ENCODE measurements around the gene TMSB4X.
"Not testable (repeated sequence)": the region's sequence is repeated elsewhere in the genome, so short reads cannot be mapped to it uniquely, and the experiment has no call there.

TMSB4X gene

GRCh38 chrX:12955882-12956703, 18.8 kb upstream of the TMSB4X start:
- peak; percentile 71 for DNase-seq (ENCODE audit: low spot score)

- peak; percentile 89 for DNase-seq (ENCODE audit: low spot score)
Observed at GRCh38 chrX:12956704-12957534, 18.0 kb upstream of the TMSB4X start.

DNA sequence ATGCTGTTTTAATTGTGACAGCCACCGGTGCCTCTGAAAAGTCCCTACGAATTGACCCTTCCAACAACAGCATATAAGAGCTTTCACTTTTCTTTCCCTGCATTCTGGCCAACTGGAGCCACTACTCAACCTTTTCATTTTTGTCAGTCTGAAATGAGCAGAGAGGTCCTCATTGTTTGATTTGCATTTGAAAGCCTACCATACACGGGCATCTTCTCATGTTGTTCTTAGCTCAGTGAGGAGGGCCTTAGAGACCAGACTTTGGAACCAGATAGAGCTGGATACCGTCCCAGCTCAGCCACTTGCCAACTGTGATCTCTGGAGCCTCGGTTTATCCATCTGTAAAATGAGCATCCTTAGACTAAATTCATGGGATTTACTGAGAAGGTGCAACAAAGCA, 16.9 kb upstream of the TMSB4X start:
- DNase-seq (ENCODE audit: low spot score) = no peak

DNA sequence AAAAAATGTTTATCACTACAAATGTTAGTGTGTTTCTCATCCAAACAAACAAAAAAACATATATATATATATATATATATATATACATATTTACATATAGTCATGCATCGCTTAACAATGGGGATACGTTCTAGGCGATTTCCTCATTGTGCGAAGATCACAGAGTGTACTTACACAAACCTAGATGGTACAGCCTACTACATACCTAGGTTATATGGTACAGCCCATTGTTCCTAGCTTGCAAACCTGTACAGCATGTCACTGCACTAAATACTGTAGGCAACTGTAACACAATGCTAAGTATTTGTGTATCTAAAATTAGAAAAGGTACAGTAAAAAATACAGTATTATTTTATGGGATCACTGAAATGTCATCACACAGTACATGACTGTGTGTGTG, 16.4 kb upstream of the TMSB4X start:
- no peak for DNase-seq (ENCODE audit: low spot score)

DNA sequence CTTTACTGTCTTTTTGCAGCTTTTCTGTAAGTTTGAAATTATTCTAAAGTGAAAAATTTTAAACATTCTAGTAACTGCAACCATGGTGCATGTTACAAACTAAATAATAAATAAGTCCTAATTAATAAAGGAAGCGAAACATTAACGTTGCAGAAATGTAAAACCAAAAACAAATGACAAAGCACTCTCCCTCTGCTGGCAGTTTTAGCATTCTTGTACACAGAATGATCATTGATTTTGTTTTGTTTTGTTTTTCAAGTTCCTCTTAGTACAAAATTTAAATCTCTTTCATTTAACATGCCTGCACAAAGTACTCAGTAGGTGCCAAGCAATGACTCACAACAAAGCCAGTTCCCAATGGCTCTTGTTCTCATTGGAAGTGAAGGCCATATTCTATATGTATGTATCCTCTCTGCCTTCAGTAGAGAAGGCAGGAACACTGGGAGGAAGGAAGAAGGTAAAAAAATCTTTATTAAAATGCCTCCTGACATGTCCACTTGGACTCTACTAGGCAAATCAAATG, 13.7 kb upstream of the TMSB4X start:
- no peak for DNase-seq (ENCODE audit: low spot score)

GRCh38 chrX:12962041-12962504, 12.8 kb upstream of the TMSB4X start:
- DNase-seq (ENCODE audit: low spot score) = no peak

DNA sequence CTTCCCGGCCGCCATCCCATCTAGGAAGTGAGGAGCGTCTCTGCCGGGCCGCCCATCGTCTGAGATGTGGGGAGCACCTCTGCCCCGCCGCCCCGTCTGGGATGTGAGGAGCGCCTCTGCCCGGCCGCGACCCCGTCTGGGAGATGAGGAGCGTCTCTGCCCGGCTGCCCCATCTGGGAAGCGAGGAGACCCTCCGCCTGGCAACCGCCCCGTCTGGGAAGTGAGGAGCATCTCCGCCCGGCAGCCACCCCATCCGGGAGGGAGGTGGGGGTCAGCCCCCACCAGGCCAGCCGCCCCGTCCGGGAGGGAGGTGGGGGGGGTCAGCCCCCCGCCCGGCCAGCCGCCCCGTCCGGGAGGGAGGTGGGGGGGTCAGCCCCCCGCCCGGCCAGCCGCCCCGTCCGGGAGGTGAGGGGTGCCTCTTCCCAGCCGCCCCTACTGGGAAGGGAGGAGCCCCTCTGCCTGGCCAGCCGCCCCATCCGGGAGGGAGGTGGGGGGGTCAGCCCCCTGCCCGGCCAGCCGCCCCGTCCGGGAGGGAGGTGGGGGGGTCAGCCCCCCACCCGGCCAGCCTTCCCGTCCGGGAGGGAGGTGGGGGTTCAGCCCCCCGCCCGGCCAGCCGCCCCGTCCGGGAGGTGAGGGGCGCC, 11.6 kb upstream of the TMSB4X start:
- not testable (repeated sequence) for DNase-seq (ENCODE audit: low spot score)

DNA sequence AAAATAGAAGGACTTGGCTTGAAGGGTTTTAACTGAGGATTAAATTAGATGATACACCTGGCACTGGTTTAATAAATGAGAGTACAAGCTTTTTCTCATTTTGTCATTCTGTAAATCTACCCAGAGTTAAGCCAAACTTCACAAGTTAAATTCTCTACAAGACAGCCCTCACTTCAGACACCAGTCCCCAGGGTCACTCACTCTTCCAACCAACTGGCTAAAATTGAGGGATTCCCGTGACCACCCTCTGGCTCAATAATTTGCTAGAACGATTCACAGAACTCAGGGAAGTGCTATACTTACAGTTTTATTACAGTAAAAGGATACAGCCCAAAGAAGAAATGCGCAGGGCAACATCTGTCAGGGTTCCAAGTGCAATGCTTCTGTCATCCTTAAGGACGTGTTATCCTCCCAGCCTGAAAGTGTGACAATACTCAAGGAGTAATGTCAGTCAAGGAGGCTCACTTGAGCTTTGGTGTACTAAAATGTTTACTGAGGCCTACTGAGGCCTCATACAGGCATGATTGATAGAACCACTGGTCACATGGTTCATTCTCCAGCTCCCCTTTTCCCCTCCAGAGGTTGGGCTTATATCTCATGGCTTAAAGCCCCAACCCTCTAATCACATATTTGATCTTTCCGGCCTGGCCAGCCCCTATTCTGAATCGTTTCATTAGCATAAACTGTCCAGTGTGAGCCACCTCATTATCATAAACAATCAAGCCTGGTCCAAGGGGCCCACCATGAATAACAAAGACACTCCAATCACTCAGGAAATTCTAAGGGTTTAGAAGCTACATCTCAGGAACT, 9.6 kb upstream of the TMSB4X start:
- no peak for DNase-seq (ENCODE audit: low spot score)

DNA sequence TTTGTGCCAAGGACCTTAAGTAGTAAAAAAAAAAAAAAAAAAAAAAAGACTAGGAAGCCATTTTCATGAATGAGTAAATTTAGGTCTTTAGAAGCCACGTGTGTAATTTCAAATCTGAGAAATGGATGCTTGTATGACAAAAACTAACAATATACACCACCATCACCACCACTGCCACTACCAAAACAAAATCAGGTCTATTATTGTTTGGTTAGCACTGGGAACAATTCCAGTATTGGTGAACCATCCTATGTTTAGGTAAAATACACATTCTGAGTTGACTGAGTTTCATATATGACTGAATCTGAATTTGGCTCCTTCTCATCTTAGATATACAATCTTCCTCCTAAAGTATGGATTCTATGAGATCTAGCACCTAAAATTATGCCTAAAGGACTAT, 8.8 kb upstream of the TMSB4X start:
- no peak for DNase-seq (ENCODE audit: low spot score)

GRCh38 chrX:12967711-12968465, 7.0 kb upstream of the TMSB4X start:
- no peak for DNase-seq (ENCODE audit: low spot score)

- peak; percentile 75 for DNase-seq (ENCODE audit: low spot score)
Observed at GRCh38 chrX:12970691-12971202, 4.2 kb upstream of the TMSB4X start.

GRCh38 chrX:12971282-12972003, 3.5 kb upstream of the TMSB4X start:
- peak; percentile 57 for DNase-seq (ENCODE audit: low spot score)

- no peak for DNase-seq (ENCODE audit: low spot score)
Observed at GRCh38 chrX:12972243-12972642, 2.7 kb upstream of the TMSB4X start.

- DNase-seq (ENCODE audit: low spot score) = no peak
Observed at GRCh38 chrX:12972878-12973560, 1.9 kb upstream of the TMSB4X start.

- peak; percentile 63 for DNase-seq (ENCODE audit: low spot score)
Observed at GRCh38 chrX:12973561-12974304, 1.2 kb upstream of the TMSB4X start.

DNA sequence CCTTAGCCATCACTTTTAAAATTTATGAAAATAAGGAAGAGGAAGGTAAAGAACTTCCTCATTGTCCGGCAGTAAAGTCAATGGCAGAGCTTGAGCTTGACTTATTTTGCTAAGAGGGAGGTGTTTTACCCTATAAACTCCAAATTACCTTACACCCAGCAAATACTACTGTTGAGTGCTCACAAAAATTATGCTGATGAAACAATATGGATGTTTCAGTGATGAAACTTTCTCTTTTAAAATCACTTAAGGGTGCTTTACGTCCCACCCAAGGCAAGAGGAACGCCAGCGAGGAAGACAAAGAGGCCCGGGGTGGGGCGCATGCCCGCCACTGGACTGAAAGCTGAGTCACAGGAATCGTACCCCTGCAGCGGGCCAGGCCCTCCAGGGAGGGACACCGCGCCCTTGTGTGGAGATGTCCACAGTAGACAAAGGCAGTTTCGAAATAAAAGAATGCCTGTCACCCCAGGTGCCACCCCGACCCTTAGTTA, 560 bp upstream of the TMSB4X start:
- peak; percentile 48 for DNase-seq (ENCODE audit: low spot score)

DNA sequence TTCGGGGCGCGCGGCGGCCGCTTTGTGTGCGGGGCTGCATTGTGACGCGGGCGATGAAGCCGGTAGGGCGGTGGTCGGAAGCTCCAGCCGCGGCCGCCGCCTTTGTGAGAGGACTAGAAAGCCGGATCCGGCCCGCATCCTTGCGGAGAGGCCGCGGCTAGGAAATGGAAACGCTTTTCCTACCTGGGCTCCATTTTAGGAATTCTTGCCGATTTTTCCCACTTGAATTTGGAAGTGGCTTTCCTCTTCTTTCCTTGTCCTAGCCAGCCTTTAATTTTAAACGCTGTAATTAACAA, 708 bp downstream of the TMSB4X start:
- DNase-seq (ENCODE audit: low spot score) = no peak

GRCh38 chrX:12975991-12976558, 1.2 kb downstream of the TMSB4X start:
- DNase-seq (ENCODE audit: low spot score) = peak; percentile 52
